T-helper 2 cell treated with Interferon-gamma antibody and Interleukin-4, amounts not matched to agents 5 μg/mL and 100 μg/mL, for 36 hours (primary cell): Measurements from ENCODE around the gene MMP24.
A peak's percentile ranks its signal among the peaks of the same experiment; 100 is the strongest.
"Not testable (repeated sequence)": the region's sequence is repeated elsewhere in the genome, so short reads cannot be mapped to it uniquely, and the experiment has no call there.

ENCODE experiments used
- DNase-seq: peaks from one replicate; pipeline ENCODE4 v3.0.0; 2021; ENCODE audit warnings: low spot score
- H3K27ac Mint-ChIP-seq: one replicate; pipeline ENCODE4 v1.8.0; 2021; ENCODE audit warnings: mild to moderate bottlenecking, mixed read lengths
- H3K27me3 Mint-ChIP-seq: one replicate; pipeline ENCODE4 v1.8.0; 2021; ENCODE audit warnings: low read depth, mixed read lengths
- H3K36me3 Mint-ChIP-seq: one replicate; pipeline ENCODE4 v1.8.0; 2021; ENCODE audit warnings: low read depth, mixed read lengths
- H3K4me1 Mint-ChIP-seq: one replicate; pipeline ENCODE4 v1.8.0; 2021; ENCODE audit warnings: low read depth, mixed read lengths
- H3K4me3 Mint-ChIP-seq: one replicate; pipeline ENCODE4 v1.8.0; 2022; ENCODE audit warnings: mild to moderate bottlenecking, moderate library complexity, mixed read lengths
- H3K9me3 Mint-ChIP-seq: one replicate; pipeline ENCODE4 v1.8.0; 2021; ENCODE audit warnings: mixed read lengths

MMP24 gene

GRCh38 chr20:35226126-35226883 lies at the start of gene MMP24:
MMP24 (plus strand) TSS chr20:35226690; CDS start chr20:35226739, 49 bp downstream.
- H3K4me1 Mint-ChIP-seq, result peaks cover 4% of the 10 kb centered on the region
- H3K9me3 Mint-ChIP-seq, result no peaks in the 10 kb centered on the region
- no peak within 1 kb of the TSS for H3K27ac Mint-ChIP-seq
- H3K27me3 Mint-ChIP-seq, result peaks cover 48% of the 10 kb centered on the region
- H3K36me3 Mint-ChIP-seq, result peaks cover 4% of the 10 kb centered on the region
- peak within 1 kb of the TSS; percentile 54 for H3K4me3 Mint-ChIP-seq
- no peak for DNase-seq

- H3K4me1 Mint-ChIP-seq, result no peaks in the 10 kb centered on the region
- no peaks in the 10 kb centered on the region for H3K9me3 Mint-ChIP-seq
- DNase-seq, result no peak
- H3K27ac Mint-ChIP-seq, result no peak overlapping the region
- no peak overlapping the region for H3K4me3 Mint-ChIP-seq
- H3K36me3 Mint-ChIP-seq, result no peaks in the 10 kb centered on the region
- H3K27me3 Mint-ChIP-seq, result no peaks in the 10 kb centered on the region
Measured at GRCh38 chr20:35179292-35180212, 46.9 kb upstream of the MMP24 start.

- no peak overlapping the region for H3K4me3 Mint-ChIP-seq
- no peaks in the 10 kb centered on the region for H3K36me3 Mint-ChIP-seq
- no peak overlapping the region for H3K27ac Mint-ChIP-seq
- no peaks in the 10 kb centered on the region for H3K27me3 Mint-ChIP-seq
- DNase-seq, result no peak
- H3K4me1 Mint-ChIP-seq, result no peaks in the 10 kb centered on the region
- H3K9me3 Mint-ChIP-seq, result no peaks in the 10 kb centered on the region
Measured at GRCh38 chr20:35180266-35180665, 46.2 kb upstream of the MMP24 start.

- no peaks in the 10 kb centered on the region for H3K4me1 Mint-ChIP-seq
- no peak overlapping the region for H3K4me3 Mint-ChIP-seq
- no peak overlapping the region for H3K27ac Mint-ChIP-seq
- no peaks in the 10 kb centered on the region for H3K36me3 Mint-ChIP-seq
- H3K27me3 Mint-ChIP-seq, result no peaks in the 10 kb centered on the region
- no peaks in the 10 kb centered on the region for H3K9me3 Mint-ChIP-seq
- DNase-seq, result no peak
Measured at GRCh38 chr20:35181731-35182130, 44.8 kb upstream of the MMP24 start.

GRCh38 chr20:35186691-35187289 lies 39.7 kb upstream of the MMP24 start:
- not testable (repeated sequence) for DNase-seq, H3K27ac Mint-ChIP-seq, H3K4me3 Mint-ChIP-seq, H3K36me3 Mint-ChIP-seq, H3K4me1 Mint-ChIP-seq, H3K27me3 Mint-ChIP-seq, H3K9me3 Mint-ChIP-seq

- no peaks in the 10 kb centered on the region for H3K36me3 Mint-ChIP-seq
- no peak overlapping the region for H3K27ac Mint-ChIP-seq
- no peak overlapping the region for H3K4me3 Mint-ChIP-seq
- no peaks in the 10 kb centered on the region for H3K9me3 Mint-ChIP-seq
- no peaks in the 10 kb centered on the region for H3K4me1 Mint-ChIP-seq
- H3K27me3 Mint-ChIP-seq, result no peaks in the 10 kb centered on the region
- no peak for DNase-seq
Measured at GRCh38 chr20:35187584-35188190, 38.8 kb upstream of the MMP24 start.

- not testable (repeated sequence) for H3K27me3 Mint-ChIP-seq, H3K4me1 Mint-ChIP-seq, H3K36me3 Mint-ChIP-seq, H3K9me3 Mint-ChIP-seq, DNase-seq, H3K4me3 Mint-ChIP-seq, H3K27ac Mint-ChIP-seq
Measured at GRCh38 chr20:35189223-35189622, 37.3 kb upstream of the MMP24 start.

- Mint-ChIP-seq H3K27me3 (no peaks in the 10 kb centered on the region), H3K4me3 (no peak overlapping the region), H3K27ac (no peak overlapping the region), H3K4me1 (no peaks in the 10 kb centered on the region), H3K9me3 (peaks cover 4% of the 10 kb centered on the region), H3K36me3 (peaks cover 3% of the 10 kb centered on the region)
- DNase-seq, result no peak
Measured at GRCh38 chr20:35190556-35190955, 35.9 kb upstream of the MMP24 start.

GRCh38 chr20:35191419-35192117 lies 34.9 kb upstream of the MMP24 start:
- Mint-ChIP-seq H3K4me3 (no peak overlapping the region), H3K27ac (no peak overlapping the region), H3K36me3 (peaks cover 6% of the 10 kb centered on the region), H3K9me3 (peaks cover 9% of the 10 kb centered on the region), H3K27me3 (no peaks in the 10 kb centered on the region), H3K4me1 (no peaks in the 10 kb centered on the region)
- DNase-seq, result no peak

- Mint-ChIP-seq H3K27ac (no peak overlapping the region), H3K27me3 (no peaks in the 10 kb centered on the region), H3K4me1 (no peaks in the 10 kb centered on the region), H3K4me3 (no peak overlapping the region), H3K36me3 (peaks cover 7% of the 10 kb centered on the region), H3K9me3 (peaks cover 16% of the 10 kb centered on the region)
- DNase-seq, result no peak
Measured at GRCh38 chr20:35192118-35192872, 34.2 kb upstream of the MMP24 start.

- not testable (repeated sequence) for H3K27ac Mint-ChIP-seq, H3K4me1 Mint-ChIP-seq, H3K4me3 Mint-ChIP-seq, H3K36me3 Mint-ChIP-seq, H3K27me3 Mint-ChIP-seq, DNase-seq
- peaks cover 18% of the 10 kb centered on the region for H3K9me3 Mint-ChIP-seq
Measured at GRCh38 chr20:35193031-35193791, 33.3 kb upstream of the MMP24 start.

GRCh38 chr20:35196313-35196712 lies 30.2 kb upstream of the MMP24 start:
- no peak overlapping the region for H3K4me3 Mint-ChIP-seq
- no peaks in the 10 kb centered on the region for H3K4me1 Mint-ChIP-seq
- H3K9me3 Mint-ChIP-seq, result peaks cover 28% of the 10 kb centered on the region
- H3K36me3 Mint-ChIP-seq, result peaks cover 12% of the 10 kb centered on the region
- H3K27me3 Mint-ChIP-seq, result no peaks in the 10 kb centered on the region
- no peak for DNase-seq
- no peak overlapping the region for H3K27ac Mint-ChIP-seq
